ENCODE measurements around the gene UGT1A5. TPM values are rescaled to one million over a fixed set of nuclear protein-coding genes. Genes with fewer than 3 reads are reported as not detected.

The UGT1A5 gene
- total and polyA plus RNA-seq, 2 donors, result 0.09 to 0.14 TPM

DNA sequence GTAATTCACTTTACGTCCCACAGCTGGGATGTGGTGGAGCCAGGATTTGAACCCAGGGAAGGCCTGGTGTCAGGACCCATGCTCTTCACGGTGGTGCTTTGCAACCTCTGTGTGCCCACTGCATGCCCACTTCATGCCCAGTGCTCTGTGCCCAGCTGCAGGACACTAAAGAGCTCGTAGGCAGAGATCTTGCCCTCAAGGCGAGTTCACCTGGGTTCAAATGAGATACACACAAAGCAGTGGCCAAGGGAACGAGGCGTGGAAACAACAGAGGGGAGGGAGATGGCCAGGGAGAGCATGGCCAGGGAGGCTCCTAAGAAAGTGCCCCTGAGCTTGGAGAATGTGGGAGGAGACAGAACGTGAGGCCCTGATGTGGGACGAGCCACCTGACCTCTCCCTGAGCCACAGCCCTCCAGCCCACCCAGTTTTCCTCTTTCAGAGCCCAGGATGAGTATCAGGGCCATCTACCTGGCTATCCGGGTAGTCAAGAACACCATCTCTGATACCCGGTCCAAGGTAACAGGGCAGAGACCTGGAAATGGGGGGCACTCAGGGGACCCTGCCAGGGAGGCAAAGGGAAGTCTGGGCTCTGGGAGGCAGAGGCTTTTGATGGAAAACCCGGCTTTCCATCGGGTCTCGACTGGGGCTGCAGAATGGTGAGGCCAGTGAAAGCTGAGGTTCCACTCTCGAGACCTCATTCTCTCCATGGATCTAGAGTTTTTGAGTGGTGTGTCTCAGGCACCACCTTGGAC is 85.8 kb downstream of the UGT1A5 start:
- DNase-seq (ENCODE audit: low read depth in 6 of 9, low spot score in 9 of 9), result no peak
- 91% methylated on average over 14 of the region's 14 CpGs for WGBS
- Histone ChIP-seq H3K4me3 (ENCODE audit: low read length in 2 of 2) (no peak overlapping the region), H3K9me3 (ENCODE audit: control insufficient read depth in 2 of 2, insufficient read depth in 1 of 2, low read length in 1 of 2) (peaks cover 0 to 4% of the 10 kb centered on the region in 2 donors), H3K27me3 (ENCODE audit: control insufficient read depth in 2 of 2, insufficient read depth in 1 of 2, low read length in 1 of 2) (no peaks in the 10 kb centered on the region), H3K36me3 (ENCODE audit: control insufficient read depth in 2 of 2, insufficient read depth in 2 of 2, low read length in 1 of 2) (no peaks in the 10 kb centered on the region), H3K27ac (ENCODE audit: low read depth in 1 of 2, low read length in 1 of 2) (no peak overlapping the region), H3K4me1 (ENCODE audit: control insufficient read depth in 2 of 2, insufficient read depth in 2 of 2, low read length in 2 of 2) (no peaks in the 10 kb centered on the region)

DNA sequence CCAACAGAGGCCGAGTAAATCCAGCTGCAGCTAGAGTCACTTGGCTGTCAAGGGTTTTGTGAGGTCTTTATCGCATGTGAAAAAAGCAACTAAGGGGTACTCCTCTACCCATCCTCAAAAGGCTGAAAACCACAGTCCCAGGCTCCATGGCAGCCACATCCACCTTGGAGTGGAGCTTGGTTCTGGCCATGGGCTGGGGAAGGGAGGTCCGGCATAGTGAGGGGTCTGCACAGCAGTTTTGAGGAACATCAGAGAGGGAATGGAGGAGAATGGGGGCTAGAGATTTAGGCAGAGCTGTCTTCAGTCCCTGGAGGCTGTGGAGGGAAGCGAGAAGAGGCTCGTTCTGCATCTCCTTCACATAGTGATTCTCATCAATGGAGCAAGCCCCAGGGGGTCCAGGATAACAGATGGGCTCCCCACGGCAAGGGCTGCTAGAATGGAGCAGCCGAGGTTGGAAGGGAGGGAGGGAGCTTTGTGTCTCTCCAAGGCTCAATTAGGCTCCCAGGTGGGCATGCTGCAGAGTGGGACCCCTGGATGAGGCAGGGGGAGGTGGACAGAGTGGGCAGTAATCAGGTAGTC is 86.5 kb downstream of the UGT1A5 start:
- no peak overlapping the region for H3K27ac ChIP-seq (ENCODE audit: low read depth in 1 of 2, low read length in 1 of 2)
- peaks cover 0 to 4% of the 10 kb centered on the region in 2 donors for H3K9me3 ChIP-seq (ENCODE audit: control insufficient read depth in 2 of 2, insufficient read depth in 1 of 2, low read length in 1 of 2)
- H3K27me3 ChIP-seq (ENCODE audit: control insufficient read depth in 2 of 2, insufficient read depth in 1 of 2, low read length in 1 of 2), result no peaks in the 10 kb centered on the region
- no peak for DNase-seq (ENCODE audit: low read depth in 6 of 9, low spot score in 9 of 9)
- WGBS, result 71% methylated on average over 7 of the region's 7 CpGs
- no peaks in the 10 kb centered on the region for H3K36me3 ChIP-seq (ENCODE audit: control insufficient read depth in 2 of 2, insufficient read depth in 2 of 2, low read length in 1 of 2)
- H3K4me3 ChIP-seq (ENCODE audit: low read length in 2 of 2), result no peak overlapping the region
- no peaks in the 10 kb centered on the region for H3K4me1 ChIP-seq (ENCODE audit: control insufficient read depth in 2 of 2, insufficient read depth in 2 of 2, low read length in 2 of 2)

DNA sequence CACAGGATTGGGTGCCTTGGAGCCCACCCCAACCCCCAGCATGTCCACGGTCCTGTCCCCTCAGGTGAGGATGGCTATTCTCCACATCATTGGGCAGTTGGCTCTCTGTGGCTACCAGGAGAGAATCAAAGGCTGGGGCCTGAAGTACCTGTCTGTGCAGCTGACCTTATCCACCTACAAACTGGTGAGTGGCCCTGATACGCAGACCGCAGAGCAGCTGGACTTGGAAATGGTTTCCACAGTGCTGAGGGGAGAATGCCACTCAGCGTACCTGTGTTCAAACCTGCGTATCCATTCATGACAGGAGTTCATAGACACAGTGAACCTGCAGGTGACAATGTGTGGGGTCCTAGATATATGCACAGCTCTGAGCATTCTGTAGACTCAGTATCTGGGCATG is 87.0 kb downstream of the UGT1A5 start:
- Histone ChIP-seq H3K36me3 (ENCODE audit: control insufficient read depth in 2 of 2, insufficient read depth in 2 of 2, low read length in 1 of 2) (no peaks in the 10 kb centered on the region), H3K4me1 (ENCODE audit: control insufficient read depth in 2 of 2, insufficient read depth in 2 of 2, low read length in 2 of 2) (no peaks in the 10 kb centered on the region), H3K27ac (ENCODE audit: low read depth in 1 of 2, low read length in 1 of 2) (no peak overlapping the region), H3K27me3 (ENCODE audit: control insufficient read depth in 2 of 2, insufficient read depth in 1 of 2, low read length in 1 of 2) (peaks cover 0 to 2% of the 10 kb centered on the region in 2 donors), H3K4me3 (ENCODE audit: low read length in 2 of 2) (no peak overlapping the region), H3K9me3 (ENCODE audit: control insufficient read depth in 2 of 2, insufficient read depth in 1 of 2, low read length in 1 of 2) (peaks cover 0 to 4% of the 10 kb centered on the region in 2 donors)
- WGBS, result 56% methylated on average over 5 of the region's 5 CpGs
- DNase-seq (ENCODE audit: low read depth in 6 of 9, low spot score in 9 of 9), result no peak

DNA sequence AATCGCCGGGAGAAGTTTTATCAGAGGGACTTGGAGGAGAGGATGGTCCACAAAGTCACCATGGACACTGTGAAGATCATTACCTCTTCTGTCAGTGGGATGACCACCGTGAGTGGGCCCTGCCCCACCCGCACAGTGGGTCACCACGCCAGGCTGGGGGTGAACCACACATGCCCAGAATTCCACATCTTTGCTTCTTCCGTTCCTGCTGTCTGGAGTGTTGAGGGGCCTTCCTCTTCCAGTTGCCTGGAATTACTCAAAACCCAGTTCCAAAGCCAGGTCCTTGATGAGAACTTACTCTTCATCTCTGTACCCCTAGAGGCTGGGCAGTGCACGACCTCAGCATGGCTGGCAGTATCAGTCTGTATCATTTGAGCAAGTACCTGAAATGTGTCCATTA is 87.5 kb downstream of the UGT1A5 start:
- peaks cover 0 to 4% of the 10 kb centered on the region in 2 donors for H3K27me3 ChIP-seq (ENCODE audit: control insufficient read depth in 2 of 2, insufficient read depth in 1 of 2, low read length in 1 of 2)
- no peak for DNase-seq (ENCODE audit: low read depth in 6 of 9, low spot score in 9 of 9)
- WGBS, result 89% methylated on average over 7 of the region's 7 CpGs
- H3K36me3 ChIP-seq (ENCODE audit: control insufficient read depth in 2 of 2, insufficient read depth in 2 of 2, low read length in 1 of 2), result no peaks in the 10 kb centered on the region
- H3K27ac ChIP-seq (ENCODE audit: low read depth in 1 of 2, low read length in 1 of 2), result no peak overlapping the region
- H3K9me3 ChIP-seq (ENCODE audit: control insufficient read depth in 2 of 2, insufficient read depth in 1 of 2, low read length in 1 of 2), result peaks cover 0 to 4% of the 10 kb centered on the region in 2 donors
- H3K4me3 ChIP-seq (ENCODE audit: low read length in 2 of 2), result no peak overlapping the region
- no peaks in the 10 kb centered on the region for H3K4me1 ChIP-seq (ENCODE audit: control insufficient read depth in 2 of 2, insufficient read depth in 2 of 2, low read length in 2 of 2)

DNA sequence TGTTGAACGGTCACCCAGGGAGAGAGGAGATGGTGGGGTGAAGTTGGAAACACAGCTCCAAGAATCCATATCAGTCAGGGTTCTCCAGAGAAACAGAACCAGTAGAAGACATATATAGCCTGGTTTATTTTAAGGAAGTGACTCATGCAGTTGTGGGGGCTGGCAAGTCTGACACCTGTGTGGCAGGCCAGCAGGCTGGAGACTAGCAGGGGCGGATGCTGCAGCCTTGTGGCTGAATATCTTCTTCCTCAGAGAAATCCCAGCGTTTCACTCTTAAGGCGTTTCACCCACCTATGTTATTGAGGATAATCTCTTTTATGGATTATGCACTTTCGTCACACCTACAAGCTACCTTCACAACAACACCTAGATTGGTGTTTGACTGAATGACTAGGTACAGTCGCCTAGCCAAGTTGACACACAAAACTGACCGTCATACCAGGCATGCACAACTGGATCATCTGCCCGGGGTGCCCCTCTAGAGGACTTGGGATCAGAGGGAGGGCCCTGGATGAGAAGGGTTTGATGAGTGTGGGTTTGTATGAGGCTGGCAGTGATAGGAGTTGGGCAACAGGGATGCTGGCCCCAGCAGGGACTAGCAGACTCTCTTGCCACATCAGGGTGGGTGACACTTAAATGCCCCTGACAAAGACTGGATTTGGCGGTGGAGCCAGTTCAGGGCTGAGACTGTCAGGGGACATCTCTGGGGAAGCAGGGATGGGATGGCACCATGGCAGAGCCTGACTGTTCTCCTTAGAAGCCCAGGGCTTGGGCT is 88.8 kb downstream of the UGT1A5 start:
- no peak for DNase-seq (ENCODE audit: low read depth in 6 of 9, low spot score in 9 of 9)
- no peaks in the 10 kb centered on the region for H3K36me3 ChIP-seq (ENCODE audit: control insufficient read depth in 2 of 2, insufficient read depth in 2 of 2, low read length in 1 of 2)
- no peaks in the 10 kb centered on the region for H3K4me1 ChIP-seq (ENCODE audit: control insufficient read depth in 2 of 2, insufficient read depth in 2 of 2, low read length in 2 of 2)
- peaks cover 0 to 4% of the 10 kb centered on the region in 2 donors for H3K27me3 ChIP-seq (ENCODE audit: control insufficient read depth in 2 of 2, insufficient read depth in 1 of 2, low read length in 1 of 2)
- 65% methylated on average over 9 of the region's 9 CpGs for WGBS
- no peak overlapping the region for H3K27ac ChIP-seq (ENCODE audit: low read depth in 1 of 2, low read length in 1 of 2)
- peaks cover 0 to 4% of the 10 kb centered on the region in 2 donors for H3K9me3 ChIP-seq (ENCODE audit: control insufficient read depth in 2 of 2, insufficient read depth in 1 of 2, low read length in 1 of 2)
- H3K4me3 ChIP-seq (ENCODE audit: low read length in 2 of 2), result no peak overlapping the region

DNA sequence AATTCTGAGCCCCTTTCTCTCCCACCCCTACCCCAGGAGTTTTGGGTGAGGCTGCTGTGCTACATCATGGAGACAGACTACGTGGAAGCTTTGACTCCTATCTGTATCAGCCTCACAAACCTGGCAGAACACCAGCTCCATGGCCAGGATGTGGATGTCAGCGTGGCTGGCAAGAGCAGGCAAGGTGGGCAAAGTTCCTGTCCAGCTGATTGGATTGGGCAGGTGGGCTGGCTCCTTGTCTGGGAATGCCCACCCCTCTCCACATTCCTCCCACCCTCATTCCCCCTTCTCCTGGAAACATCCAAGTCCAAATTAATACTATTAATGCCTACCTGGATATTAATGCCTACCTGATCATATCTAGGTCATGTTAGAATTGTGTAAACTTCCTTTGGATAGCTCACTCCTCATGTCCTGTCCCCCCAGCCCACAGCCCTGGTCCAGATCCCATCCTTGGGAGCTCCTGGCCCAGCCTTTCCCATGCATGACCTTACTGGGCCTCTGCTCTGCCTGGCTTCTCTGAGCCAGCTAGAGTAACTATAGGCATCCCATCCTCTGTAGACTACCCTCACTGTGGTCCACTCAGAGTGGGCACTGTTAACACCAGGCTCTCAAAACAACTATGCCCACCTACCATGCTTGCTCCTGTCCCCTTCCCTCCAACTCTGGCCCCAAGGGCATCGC is 89.6 kb downstream of the UGT1A5 start:
- H3K36me3 ChIP-seq (ENCODE audit: control insufficient read depth in 2 of 2, insufficient read depth in 2 of 2, low read length in 1 of 2), result no peaks in the 10 kb centered on the region
- H3K4me1 ChIP-seq (ENCODE audit: control insufficient read depth in 2 of 2, insufficient read depth in 2 of 2, low read length in 2 of 2), result no peaks in the 10 kb centered on the region
- H3K27me3 ChIP-seq (ENCODE audit: control insufficient read depth in 2 of 2, insufficient read depth in 1 of 2, low read length in 1 of 2), result peaks cover 0 to 4% of the 10 kb centered on the region in 2 donors
- DNase-seq (ENCODE audit: low read depth in 6 of 9, low spot score in 9 of 9), result no peak
- H3K4me3 ChIP-seq (ENCODE audit: low read length in 2 of 2), result no peak overlapping the region
- H3K9me3 ChIP-seq (ENCODE audit: control insufficient read depth in 2 of 2, insufficient read depth in 1 of 2, low read length in 1 of 2), result peaks cover 0 to 4% of the 10 kb centered on the region in 2 donors
- H3K27ac ChIP-seq (ENCODE audit: low read depth in 1 of 2, low read length in 1 of 2), result no peak overlapping the region
- 82% methylated on average over 3 of the region's 3 CpGs for WGBS

DNA sequence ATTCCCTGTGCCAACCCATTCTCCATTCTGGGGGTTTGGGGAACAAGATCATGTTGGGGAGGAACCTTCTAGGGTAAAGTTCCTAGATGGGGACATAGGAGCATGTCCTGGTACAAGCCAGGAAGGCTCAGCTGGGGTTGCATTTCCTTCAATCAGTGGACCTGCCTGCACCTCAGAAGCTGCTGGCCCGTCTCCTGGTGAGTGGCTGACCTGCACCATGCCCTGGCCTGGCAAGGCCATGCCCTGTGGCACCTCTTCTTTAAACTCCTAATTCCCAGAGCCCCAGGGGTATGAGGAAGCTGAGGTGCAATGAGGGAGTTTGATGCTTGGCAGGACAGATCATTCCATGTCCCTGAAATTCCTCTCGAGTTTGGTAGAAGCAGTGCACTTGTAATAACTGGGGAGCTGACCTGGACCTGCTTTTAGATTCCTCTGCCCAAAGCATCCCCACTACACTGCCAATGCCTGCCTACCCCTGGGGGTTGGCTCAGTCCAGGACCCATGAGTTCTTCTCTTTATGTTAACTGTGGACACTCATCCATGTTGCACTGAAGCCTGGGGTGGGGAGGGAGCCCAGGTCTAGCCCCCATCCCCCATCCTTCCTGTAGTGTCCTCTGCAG is 90.7 kb downstream of the UGT1A5 start:
- no peak for DNase-seq (ENCODE audit: low read depth in 6 of 9, low spot score in 9 of 9)
- no peak overlapping the region for H3K4me3 ChIP-seq (ENCODE audit: low read length in 2 of 2)
- 87% methylated on average over 2 of the region's 2 CpGs for WGBS

DNA sequence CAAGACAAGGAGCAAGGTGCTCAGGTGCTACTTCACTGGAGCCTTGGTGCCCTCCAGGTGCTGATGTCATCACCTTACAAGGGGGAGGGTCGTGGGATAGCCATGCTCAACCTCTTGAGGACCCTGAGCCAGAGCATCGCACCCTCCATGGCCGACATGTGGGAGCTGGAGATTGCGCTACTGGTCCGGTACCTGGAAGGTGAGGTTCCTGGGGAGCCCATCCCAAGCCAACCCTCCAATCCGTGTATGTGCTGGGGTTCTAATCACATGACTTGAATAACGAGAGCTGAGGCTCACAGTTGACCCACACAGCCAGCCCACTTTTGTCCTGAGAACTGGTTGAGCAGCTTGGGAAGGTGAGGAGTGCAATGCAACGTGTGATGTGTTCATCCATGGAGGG is 91.3 kb downstream of the UGT1A5 start:
- 78% methylated on average over 8 of the region's 8 CpGs for WGBS
- no peaks in the 10 kb centered on the region for H3K36me3 ChIP-seq (ENCODE audit: control insufficient read depth in 2 of 2, insufficient read depth in 2 of 2, low read length in 1 of 2)

More for the DNA sequence above, 90.7 kb downstream of the UGT1A5 start:
- Histone ChIP-seq H3K36me3 (ENCODE audit: control insufficient read depth in 2 of 2, insufficient read depth in 2 of 2, low read length in 1 of 2) (no peaks in the 10 kb centered on the region), H3K4me1 (ENCODE audit: control insufficient read depth in 2 of 2, insufficient read depth in 2 of 2, low read length in 2 of 2) (no peaks in the 10 kb centered on the region), H3K9me3 (ENCODE audit: control insufficient read depth in 2 of 2, insufficient read depth in 1 of 2, low read length in 1 of 2) (peaks cover 0 to 4% of the 10 kb centered on the region in 2 donors), H3K27me3 (ENCODE audit: control insufficient read depth in 2 of 2, insufficient read depth in 1 of 2, low read length in 1 of 2) (peaks cover 0 to 4% of the 10 kb centered on the region in 2 donors), H3K27ac (ENCODE audit: low read depth in 1 of 2, low read length in 1 of 2) (no peak overlapping the region)

More for the DNA sequence above, 91.3 kb downstream of the UGT1A5 start:
- H3K27me3 ChIP-seq (ENCODE audit: control insufficient read depth in 2 of 2, insufficient read depth in 1 of 2, low read length in 1 of 2), result peaks cover 0 to 4% of the 10 kb centered on the region in 2 donors
- H3K4me3 ChIP-seq (ENCODE audit: low read length in 2 of 2), result no peak overlapping the region
- no peak overlapping the region for H3K27ac ChIP-seq (ENCODE audit: low read depth in 1 of 2, low read length in 1 of 2)
- DNase-seq (ENCODE audit: low read depth in 6 of 9, low spot score in 9 of 9), result no peak
- H3K9me3 ChIP-seq (ENCODE audit: control insufficient read depth in 2 of 2, insufficient read depth in 1 of 2, low read length in 1 of 2), result peaks cover 0 to 4% of the 10 kb centered on the region in 2 donors
- no peaks in the 10 kb centered on the region for H3K4me1 ChIP-seq (ENCODE audit: control insufficient read depth in 2 of 2, insufficient read depth in 2 of 2, low read length in 2 of 2)
